Adrenal gland (tissue), 12 donors: ENCODE results near the gene RAB40A. TPM values are rescaled to one million over a fixed set of nuclear protein-coding genes. Genes with fewer than 3 reads are reported as not detected.

Experiments used
- DNase-seq, 7 donors: peaks; one replicate each; pipeline ENCODE4 v3.0.0-alpha.2; 2019 to 2020
- H3K27ac ChIP-seq, 5 donors: fragments of 200-600 bp; sonication (generic) in 4 of 5; 1 replicate in 3 of 5; 2 replicates in 2 of 5; pipeline versions ENCODE4 v1.5.1 to v1.8.0; 2016 to 2020; ENCODE audit warnings: mild to moderate bottlenecking in 1 of 5
- H3K27me3 ChIP-seq: fragments of 200-600 bp; 2 replicates; pipeline ENCODE4 v1.8.0; 2021
- H3K36me3 ChIP-seq, 2 donors: fragments of 200-600 bp; replicated peaks in 1 of 2; 1 replicate in 1 of 2; 2 replicates in 1 of 2; pipeline versions ENCODE4 v1.5.1 to v1.8.0; 2018 to 2022
- H3K4me1 ChIP-seq, 2 donors: fragments of 200-600 bp; replicated peaks in 1 of 2; 1 replicate in 1 of 2; 2 replicates in 1 of 2; pipeline versions ENCODE4 v1.5.1 to v1.8.0; 2018 to 2021
- H3K4me3 ChIP-seq, 4 donors: fragments of 200-600 bp; sonication (generic) in 3 of 4; one replicate each; pipeline ENCODE4 v1.5.1; 2016 to 2018
- H3K9me3 ChIP-seq, 3 donors: fragments of 200-600 bp; sonication (generic) in 1 of 3; replicated peaks in 1 of 3; 1 replicate in 2 of 3; 2 replicates in 1 of 3; pipeline versions ENCODE4 v1.5.1 to v1.8.0; 2016 to 2021
- POLR2A ChIP-seq, 2 donors: fragments of 450-650 bp; IDR thresholded peaks; one replicate each; pipeline ENCODE4 v1.6.1; 2017; ENCODE audit warnings: antibody characterized with exemption in 2 of 2, mild to moderate bottlenecking in 2 of 2, moderate library complexity in 1 of 2
- WGBS, 4 donors: extraction: QIAGEN DNeasy Blood & Tissue Kit in 2 of 4; methylation state at CpG; one replicate each; pipeline versions ENCODE4 v1.1.5 to v1.1.7; 2013 to 2017; 5-methylcytosine and 5-hydroxymethylcytosine counted together
- intact Hi-C, 2 donors: fragments of 100-400 bp; cut with DNase I; formaldehyde crosslinking; loops; one replicate each; pipeline versions ENCODE4 v1.14.1 to v1.15.0; 2022 to 2023
- polyA plus RNA-seq, 3 donors: library from polyadenylated mRNA; stranded (reverse); fragments of 200-250 nt in 2 of 3; fragments of 350-450 nt in 1 of 3; fragmentation: Illumina TruSeq in 1 of 3; extraction: RNeasy Lipid Tissue Mini Kit (QIAGEN cat#74804) in 1 of 3; gene quantifications; one replicate each; pipeline ENCODE4 v1.2.3, GENCODE V29; 2013 to 2014
- total RNA-seq, 9 donors: library from RNA; depleted of rRNA in 4 of 9; stranded (reverse); fragments of >200 nt in 4 of 9; fragments of 120-200 nt in 1 of 9; fragmentation: NEBNext Ultra II Directional in 1 of 9; extraction: Animal tissue kit (Norgen Biotek cat#: 25700) in 1 of 9; gene quantifications; one replicate each; pipeline versions ENCODE4 v1.1.0 to v1.2.4, GENCODE V29; 2013 to 2023
- TF ChIP-seq, protein P1 (sequence below), 6 experiments: fragments of 450-650 bp in 4 of 6; fragments of 200-600 bp in 2 of 6; sonication (generic) in 1 of 6; IDR thresholded peaks; 1 replicate in 5 of 6; 2 replicates in 1 of 6; pipeline versions ENCODE4 v1.5.1 to v1.8.0; 2016 to 2021; ENCODE audit warnings: antibody characterized with exemption in 6 of 6, mild to moderate bottlenecking in 2 of 6, moderate library complexity in 1 of 6
- donor health status: healthy with polysubstance abuse.
- donor health status: Bipolar disorder and iron deficiency.
- donor health status: DM: yes; HTN: yes; CAD: no.
- donor health status: DM: no; HTN: no; CAD: no.
- donor health status: DM: no; HTN: no; CAD: no.
- donor health status: DM: yes; HTN: yes; CAD: no.

Gene RAB40A
- total and polyA plus RNA-seq, 12 donors: 0.65 to 3.4 (median 1.2) TPM

- Histone ChIP-seq H3K9me3 (no peaks in the 10 kb centered on the region), H3K4me1 (no peaks in the 10 kb centered on the region), H3K36me3 (no peaks in the 10 kb centered on the region), H3K4me3 (no peak overlapping the region), H3K27ac (peak overlapping the region in 3 of 5 donors; percentile 6 to 69 (median 54)), H3K27me3 (peaks cover 8% of the 10 kb centered on the region)
- DNase-seq: no peak
- TF ChIP-seq, protein P1, sequence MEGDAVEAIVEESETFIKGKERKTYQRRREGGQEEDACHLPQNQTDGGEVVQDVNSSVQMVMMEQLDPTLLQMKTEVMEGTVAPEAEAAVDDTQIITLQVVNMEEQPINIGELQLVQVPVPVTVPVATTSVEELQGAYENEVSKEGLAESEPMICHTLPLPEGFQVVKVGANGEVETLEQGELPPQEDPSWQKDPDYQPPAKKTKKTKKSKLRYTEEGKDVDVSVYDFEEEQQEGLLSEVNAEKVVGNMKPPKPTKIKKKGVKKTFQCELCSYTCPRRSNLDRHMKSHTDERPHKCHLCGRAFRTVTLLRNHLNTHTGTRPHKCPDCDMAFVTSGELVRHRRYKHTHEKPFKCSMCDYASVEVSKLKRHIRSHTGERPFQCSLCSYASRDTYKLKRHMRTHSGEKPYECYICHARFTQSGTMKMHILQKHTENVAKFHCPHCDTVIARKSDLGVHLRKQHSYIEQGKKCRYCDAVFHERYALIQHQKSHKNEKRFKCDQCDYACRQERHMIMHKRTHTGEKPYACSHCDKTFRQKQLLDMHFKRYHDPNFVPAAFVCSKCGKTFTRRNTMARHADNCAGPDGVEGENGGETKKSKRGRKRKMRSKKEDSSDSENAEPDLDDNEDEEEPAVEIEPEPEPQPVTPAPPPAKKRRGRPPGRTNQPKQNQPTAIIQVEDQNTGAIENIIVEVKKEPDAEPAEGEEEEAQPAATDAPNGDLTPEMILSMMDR (IDR thresholded peaks at IDR 0.05): no peak
- TF ChIP-seq POLR2A (IDR thresholded peaks at IDR 0.05): no peak
- intact Hi-C loops: loop anchor here (10.0 kb wide), 2 partner anchors 136 to 166 kb away; no protein-coding TSS in a partner anchor
These were observed 19.4 kb upstream of the RAB40A start for GRCh38 chrX:103538728-103539127.

DNA sequence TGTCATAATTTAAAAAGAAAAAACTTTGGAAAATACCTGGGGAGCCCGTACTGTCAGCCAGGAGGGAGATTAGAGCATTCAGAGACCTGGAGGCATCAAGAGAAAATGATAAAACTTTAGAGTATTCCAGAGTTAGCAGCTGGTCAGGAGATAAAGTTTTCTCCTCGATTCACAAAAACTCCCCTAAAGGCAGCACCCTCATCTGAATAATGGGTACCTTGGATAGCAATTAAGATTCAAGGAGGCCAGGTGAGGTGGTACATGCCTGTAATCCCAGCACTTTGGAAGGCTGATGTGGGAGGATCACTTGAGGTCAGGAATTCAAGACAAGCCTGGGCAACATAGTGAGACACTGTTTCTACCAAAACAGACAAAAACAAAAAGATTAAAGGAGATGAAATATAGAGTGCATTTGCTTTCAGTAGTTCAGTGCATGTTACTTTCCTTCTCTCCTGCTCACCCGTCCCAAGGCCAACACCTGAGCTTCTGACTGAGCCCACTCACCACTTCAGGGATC, 18.6 kb upstream of the RAB40A start:
- H3K27me3 ChIP-seq: peaks cover 3% of the 10 kb centered on the region
- no peak overlapping the region for H3K4me3 ChIP-seq
- H3K4me1 ChIP-seq: no peaks in the 10 kb centered on the region
- intact Hi-C loops: loop anchor here (10.0 kb wide), 2 partner anchors 137 to 167 kb away; no protein-coding TSS in a partner anchor
- WGBS, 4 donors: 57 to 83% (median 72%) methylated on average over 3 of the region's 3 CpGs
- peak overlapping the region in 3 of 5 donors; percentile 44 to 69 (median 52) for H3K27ac ChIP-seq
- DNase-seq: no peak
- no peaks in the 10 kb centered on the region for H3K36me3 ChIP-seq
- TF ChIP-seq, protein P1 (IDR thresholded peaks at IDR 0.05): no peak
- no peak for TF ChIP-seq POLR2A (IDR thresholded peaks at IDR 0.05)
- H3K9me3 ChIP-seq: no peaks in the 10 kb centered on the region

GRCh38 chrX:103536732-103537131, 17.4 kb upstream of the RAB40A start:
- Histone ChIP-seq H3K27me3 (peaks cover 3% of the 10 kb centered on the region), H3K4me3 (no peak overlapping the region), H3K27ac (peak overlapping the region in 3 of 5 donors; percentile 22 to 83 (median 62)), H3K4me1 (no peaks in the 10 kb centered on the region), H3K9me3 (no peaks in the 10 kb centered on the region), H3K36me3 (no peaks in the 10 kb centered on the region)
- no peak for DNase-seq
- TF ChIP-seq, protein P1 (IDR thresholded peaks at IDR 0.05): no peak
- TF ChIP-seq POLR2A (IDR thresholded peaks at IDR 0.05): no peak
- intact Hi-C loops: loop anchor here (10.0 kb wide), 2 partner anchors 138 to 168 kb away; no protein-coding TSS in a partner anchor

GRCh38 chrX:103536071-103536470, 16.8 kb upstream of the RAB40A start:
- H3K27me3 ChIP-seq: peaks cover 3% of the 10 kb centered on the region
- TF ChIP-seq POLR2A (IDR thresholded peaks at IDR 0.05): no peak
- TF ChIP-seq, protein P1 (IDR thresholded peaks at IDR 0.05): no peak

More at GRCh38 chrX:103536071-103536470, 16.8 kb upstream of the RAB40A start:
- intact Hi-C loops: loop anchor here (10.0 kb wide), 2 partner anchors 139 to 169 kb away; no protein-coding TSS in a partner anchor
- Histone ChIP-seq H3K4me1 (no peaks in the 10 kb centered on the region), H3K9me3 (no peaks in the 10 kb centered on the region), H3K36me3 (no peaks in the 10 kb centered on the region), H3K27ac (peak overlapping the region in 2 of 5 donors; percentile 62 to 83), H3K4me3 (no peak overlapping the region)
- DNase-seq: no peak
